SJSA1 (cell line): ENCODE data around the gene PAIP1. TPM values are rescaled to one million over a fixed set of nuclear protein-coding genes. Genes with fewer than 3 reads are reported as not detected.
"Not testable (repeated sequence)": the region's sequence is repeated elsewhere in the genome, so short reads cannot be mapped to it uniquely, and the experiment has no call there.

ENCODE experiments used
- DNase-seq, 2 experiments: peaks; one replicate each; pipeline ENCODE4 v3.0.0-alpha.2; 2015 to 2020; ENCODE audit warnings: low spot score in 2 of 2, low read depth in 1 of 2
- H3K27ac ChIP-seq: fragments of 250-450 bp; sonication (Bioruptor Pico); 2 replicates; pipeline ENCODE4 v1.5.1; 2020; ENCODE audit warnings: mild to moderate bottlenecking, moderate library complexity
- H3K27me3 ChIP-seq: fragments of 250-450 bp; sonication (Bioruptor Pico); replicated peaks from 2 replicates; pipeline ENCODE4 v1.5.1; 2020; ENCODE audit warnings: mild to moderate bottlenecking, moderate library complexity
- H3K36me3 ChIP-seq: fragments of 250-450 bp; sonication (Bioruptor Pico); 2 replicates; pipeline ENCODE4 v1.5.1; 2020; ENCODE audit warnings: mild to moderate bottlenecking
- H3K4me1 ChIP-seq: fragments of 250-450 bp; sonication (Bioruptor Pico); replicated peaks from 2 replicates; pipeline ENCODE4 v1.6.1; 2021; ENCODE audit warnings: mild to moderate bottlenecking
- H3K4me3 ChIP-seq: fragments of 250-450 bp; sonication (Bioruptor Pico); 2 replicates; pipeline ENCODE4 v1.5.1; 2020; ENCODE audit warnings: mild to moderate bottlenecking
- H3K9me3 ChIP-seq: fragments of 250-450 bp; sonication (Bioruptor Pico); replicated peaks from 2 replicates; pipeline ENCODE4 v1.5.1; 2020; ENCODE audit warnings: mild to moderate bottlenecking
- total RNA-seq: library from RNA; depleted of rRNA; stranded (reverse); fragments of >200 nt; shearing (Covaris generic); gene quantifications from 2 replicates; pipeline ENCODE4 v1.2.3, GENCODE V29; 2014

PAIP1 gene
- total RNA-seq, 1 experiment from 2014 or later: 172 TPM

DNA sequence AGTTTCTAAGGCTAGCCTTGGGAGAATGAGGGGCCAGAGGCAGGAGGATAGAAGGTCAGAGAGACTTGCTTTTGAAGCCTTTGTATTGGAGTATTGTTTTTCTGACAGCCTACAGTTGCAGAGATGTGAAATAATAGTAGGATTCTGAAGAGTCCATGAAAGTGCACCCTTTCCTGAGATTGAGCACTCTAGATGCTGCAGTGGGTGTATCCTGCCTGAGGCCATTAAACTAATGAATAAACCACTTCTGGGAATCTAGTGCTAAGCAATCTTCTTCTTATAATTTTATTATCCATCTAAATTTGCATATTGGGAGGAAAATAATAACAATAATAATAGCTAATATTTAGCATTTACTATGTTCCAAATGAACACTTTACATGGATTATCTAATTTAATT, 26.8 kb upstream of the PAIP1 start:
- Histone ChIP-seq H3K4me3 (no peak overlapping the region), H3K4me1 (no peaks in the 10 kb centered on the region), H3K27me3 (no peaks in the 10 kb centered on the region), H3K9me3 (no peaks in the 10 kb centered on the region), H3K27ac (no peak overlapping the region), H3K36me3 (peaks cover 6% of the 10 kb centered on the region; the same call in 1 of the 2 replicates)
- DNase-seq: no peak

DNA sequence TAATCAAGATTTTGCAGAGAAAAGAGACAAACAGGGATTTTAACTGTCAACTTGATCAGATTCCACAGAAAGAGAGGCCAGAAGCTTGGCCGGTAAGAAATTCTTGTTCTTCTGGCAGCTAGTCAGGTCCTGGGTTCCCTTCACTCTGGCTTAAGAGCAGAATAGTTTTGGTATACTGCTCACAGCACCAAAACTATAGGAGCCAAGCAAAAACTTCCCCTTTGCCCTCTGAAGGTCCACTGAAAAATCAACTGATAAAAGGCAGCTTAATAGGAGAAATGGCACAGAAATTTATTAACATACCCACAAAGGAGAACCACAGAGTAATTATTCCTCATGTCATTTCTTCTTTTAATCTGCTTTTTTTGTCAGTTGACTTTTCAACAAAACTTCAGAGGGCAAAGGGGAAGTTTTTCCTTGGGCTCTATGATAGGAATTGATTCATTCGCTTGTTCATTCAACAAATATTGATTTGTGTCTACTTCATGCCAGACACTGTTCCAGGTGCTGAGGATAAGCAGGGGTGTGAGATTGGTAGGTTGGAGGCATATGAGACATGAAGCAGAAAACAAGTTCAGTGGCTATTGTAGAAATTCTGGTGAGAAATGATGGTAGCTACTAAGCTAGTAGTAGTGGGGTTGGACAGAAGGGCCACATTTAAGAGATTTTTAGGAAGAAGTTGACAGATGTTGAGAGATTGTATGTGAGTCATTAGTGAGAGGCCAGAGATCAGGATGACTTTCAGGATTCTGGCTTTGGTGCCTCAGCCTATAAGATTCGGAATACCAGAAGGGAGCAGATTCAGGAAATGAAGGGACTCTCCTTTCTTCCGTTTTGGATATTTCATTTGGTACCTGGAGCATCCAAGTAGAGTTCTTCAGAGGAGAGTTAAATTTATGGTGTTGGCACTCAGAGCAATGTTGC, 25.5 kb upstream of the PAIP1 start:
- Histone ChIP-seq H3K36me3 (peaks cover 6% of the 10 kb centered on the region; the same call in 1 of the 2 replicates), H3K27ac (no peak overlapping the region), H3K4me1 (no peaks in the 10 kb centered on the region), H3K27me3 (no peaks in the 10 kb centered on the region), H3K9me3 (no peaks in the 10 kb centered on the region), H3K4me3 (no peak overlapping the region)
- DNase-seq: no peak

DNA sequence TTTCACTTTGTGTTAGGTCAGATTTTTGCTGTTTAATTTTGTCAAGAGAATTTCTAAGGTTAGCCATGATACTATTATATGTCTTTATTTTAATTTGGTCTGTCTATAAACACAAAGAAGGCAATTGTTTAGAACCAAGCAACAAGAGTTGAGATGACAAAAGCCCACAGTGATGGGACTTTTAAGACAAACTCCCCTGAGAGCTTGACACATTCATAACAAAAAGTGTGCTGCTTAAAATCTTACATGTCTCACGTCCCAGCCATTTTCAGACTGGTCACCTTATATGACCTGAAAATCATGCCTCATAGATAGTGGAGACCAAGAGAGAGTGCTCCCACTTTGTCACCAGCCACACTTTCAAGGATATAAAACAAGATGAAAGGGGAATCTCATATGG, 24.5 kb upstream of the PAIP1 start:
- Histone ChIP-seq H3K27ac (no peak overlapping the region), H3K4me3 (no peak overlapping the region), H3K27me3 (no peaks in the 10 kb centered on the region), H3K4me1 (no peaks in the 10 kb centered on the region), H3K9me3 (no peaks in the 10 kb centered on the region), H3K36me3 (peaks cover 6% of the 10 kb centered on the region; the same call in 1 of the 2 replicates)
- no peak for DNase-seq

DNA sequence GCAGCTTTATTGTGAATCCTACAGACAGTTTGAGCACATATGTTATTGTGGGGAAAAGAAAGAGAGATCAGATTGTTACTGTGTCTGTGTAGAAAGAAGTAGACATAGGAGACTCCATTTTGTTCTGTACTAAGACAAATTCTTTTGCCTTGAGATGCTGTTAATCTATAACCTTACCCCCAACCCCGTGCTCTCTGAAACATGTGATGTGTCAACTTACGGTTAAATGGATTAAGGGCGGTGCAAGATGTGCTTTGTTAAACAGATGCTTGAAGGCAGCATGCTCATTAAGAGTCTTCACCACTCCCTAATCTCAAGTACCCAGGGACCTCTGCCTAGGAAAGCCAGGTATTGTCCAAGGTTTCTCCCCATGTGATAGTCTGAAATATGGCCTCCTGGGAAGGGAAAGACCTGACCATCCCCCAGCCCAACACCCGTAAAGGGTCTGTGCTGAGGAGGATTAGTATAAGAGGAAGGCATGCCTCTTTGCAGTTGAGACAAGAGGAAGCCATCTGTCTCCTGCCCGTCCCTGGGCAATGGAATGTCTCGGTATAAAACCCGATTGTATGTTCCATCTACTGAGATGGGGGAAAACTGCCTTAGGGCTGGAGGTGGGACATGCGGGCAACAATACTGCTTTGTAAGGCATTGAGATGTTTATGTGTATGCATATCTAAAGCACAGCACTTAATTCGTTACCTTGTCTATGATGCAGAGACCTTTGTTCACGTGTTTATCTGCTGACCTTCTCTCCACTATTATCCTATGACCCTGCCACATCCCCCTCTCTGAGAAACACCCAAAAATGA, 23.7 kb upstream of the PAIP1 start:
- H3K27me3 ChIP-seq, H3K27ac ChIP-seq, H3K9me3 ChIP-seq, H3K4me3 ChIP-seq, H3K4me1 ChIP-seq, H3K36me3 ChIP-seq, DNase-seq: not testable (repeated sequence)

DNA sequence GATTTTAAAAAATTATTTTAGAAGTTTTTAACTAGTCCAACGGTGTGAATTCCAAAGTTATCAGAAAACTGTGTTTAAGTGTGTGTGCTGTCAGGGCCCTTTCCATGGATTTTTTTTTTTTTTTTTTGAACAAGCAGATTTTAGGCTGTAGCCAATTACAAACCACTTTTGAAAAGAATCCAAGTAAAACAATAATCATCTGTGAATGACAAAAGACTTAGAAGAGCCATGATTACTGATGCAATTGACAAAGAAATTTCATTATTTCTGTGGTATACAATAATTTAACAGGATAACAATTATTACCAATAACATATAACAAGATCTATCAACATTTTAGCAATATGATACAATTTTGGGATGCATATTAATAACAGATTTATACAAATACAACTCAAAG, 16.2 kb upstream of the PAIP1 start:
- H3K4me3 ChIP-seq: no peak overlapping the region
- H3K9me3 ChIP-seq: no peaks in the 10 kb centered on the region
- H3K27me3 ChIP-seq: no peaks in the 10 kb centered on the region
- no peaks in the 10 kb centered on the region for H3K4me1 ChIP-seq
- no peak for DNase-seq
- no peak overlapping the region for H3K27ac ChIP-seq
- no peaks in the 10 kb centered on the region for H3K36me3 ChIP-seq

DNA sequence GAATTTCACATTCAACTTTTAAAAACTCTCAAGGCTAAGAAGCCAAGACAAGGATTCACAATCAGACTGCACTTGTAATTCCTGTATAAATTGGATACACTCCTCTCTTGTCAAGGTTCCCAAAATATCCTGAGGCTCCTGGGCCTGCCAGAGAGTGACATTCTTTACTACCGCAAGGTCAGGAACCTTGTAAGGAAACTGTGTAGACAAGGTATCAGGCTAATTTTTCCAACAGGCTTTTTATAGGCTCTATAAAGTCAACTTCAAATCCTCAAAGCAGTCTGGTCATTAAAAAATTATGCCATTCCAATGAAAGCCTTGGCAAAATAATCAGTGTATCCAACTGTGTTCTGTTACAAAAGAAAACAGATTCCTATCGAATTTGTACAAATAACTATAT, 15.5 kb upstream of the PAIP1 start:
- H3K27ac ChIP-seq: no peak overlapping the region
- no peaks in the 10 kb centered on the region for H3K36me3 ChIP-seq
- no peaks in the 10 kb centered on the region for H3K27me3 ChIP-seq
- H3K4me1 ChIP-seq: no peaks in the 10 kb centered on the region
- H3K9me3 ChIP-seq: no peaks in the 10 kb centered on the region
- H3K4me3 ChIP-seq: no peak overlapping the region
- DNase-seq: no peak

DNA sequence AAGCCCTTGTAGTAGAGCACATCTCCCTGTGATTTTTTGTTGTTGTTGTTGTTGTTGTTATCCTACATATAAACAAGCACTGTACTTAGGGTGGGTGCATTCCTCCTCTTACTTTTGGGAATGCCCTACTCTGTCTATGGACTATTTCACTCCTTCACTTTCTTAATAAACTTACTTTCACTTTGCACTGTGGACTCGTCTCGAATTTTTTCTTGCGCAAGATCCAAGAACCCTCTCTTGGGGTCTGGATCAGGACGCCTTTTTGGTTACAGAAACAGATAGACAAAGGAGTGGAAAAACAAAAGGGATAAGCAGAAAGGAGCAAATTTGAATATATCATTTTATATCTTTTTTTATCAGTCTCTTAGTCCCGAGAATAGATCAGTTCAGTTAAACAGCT, 14.4 kb upstream of the PAIP1 start:
- H3K36me3 ChIP-seq: no peaks in the 10 kb centered on the region
- H3K27ac ChIP-seq: no peak overlapping the region; the same call in 1 of the 2 replicates
- H3K4me3 ChIP-seq: peak overlapping the region; percentile 19
- peak in 1 of 2 experiments; percentile 40 for DNase-seq
- no peaks in the 10 kb centered on the region for H3K4me1 ChIP-seq
- H3K9me3 ChIP-seq: no peaks in the 10 kb centered on the region
- no peaks in the 10 kb centered on the region for H3K27me3 ChIP-seq

DNA sequence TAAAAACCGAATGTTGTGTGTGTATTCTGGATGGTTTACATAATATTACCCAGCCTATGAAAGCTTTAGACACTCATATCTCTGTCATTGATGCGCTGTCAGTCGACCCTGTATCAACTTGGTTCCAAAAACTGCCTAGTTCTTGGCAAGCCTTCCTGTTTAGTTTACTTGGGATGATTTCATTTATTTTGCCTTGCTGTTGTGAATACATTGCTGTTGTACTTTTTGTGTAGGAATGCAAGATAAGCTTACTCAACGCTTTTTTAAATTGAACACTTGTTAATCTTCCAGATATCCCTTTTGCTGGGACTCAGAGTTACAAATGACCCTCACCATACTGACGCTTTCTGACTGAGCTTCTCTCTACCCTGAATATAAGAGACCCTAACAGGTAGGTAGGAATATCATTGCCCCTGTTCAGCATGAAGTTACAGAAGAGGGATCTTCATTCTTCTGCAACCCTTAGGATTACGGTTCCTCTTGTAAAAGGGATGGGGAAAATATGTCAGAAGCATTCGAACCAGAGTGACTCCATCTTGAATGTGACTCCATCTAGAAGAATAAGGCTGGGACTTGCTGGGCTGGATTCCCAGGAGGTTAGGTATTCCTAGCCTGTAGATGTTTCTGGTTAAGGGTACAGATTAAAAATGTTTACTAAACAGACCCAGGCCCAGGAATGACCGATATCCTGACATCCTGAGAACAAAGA, 13.7 kb upstream of the PAIP1 start:
- Histone ChIP-seq H3K4me1 (no peaks in the 10 kb centered on the region), H3K36me3 (no peaks in the 10 kb centered on the region), H3K9me3 (no peaks in the 10 kb centered on the region), H3K4me3 (no peak overlapping the region), H3K27ac (no peak overlapping the region), H3K27me3 (no peaks in the 10 kb centered on the region)
- no peak for DNase-seq

DNA sequence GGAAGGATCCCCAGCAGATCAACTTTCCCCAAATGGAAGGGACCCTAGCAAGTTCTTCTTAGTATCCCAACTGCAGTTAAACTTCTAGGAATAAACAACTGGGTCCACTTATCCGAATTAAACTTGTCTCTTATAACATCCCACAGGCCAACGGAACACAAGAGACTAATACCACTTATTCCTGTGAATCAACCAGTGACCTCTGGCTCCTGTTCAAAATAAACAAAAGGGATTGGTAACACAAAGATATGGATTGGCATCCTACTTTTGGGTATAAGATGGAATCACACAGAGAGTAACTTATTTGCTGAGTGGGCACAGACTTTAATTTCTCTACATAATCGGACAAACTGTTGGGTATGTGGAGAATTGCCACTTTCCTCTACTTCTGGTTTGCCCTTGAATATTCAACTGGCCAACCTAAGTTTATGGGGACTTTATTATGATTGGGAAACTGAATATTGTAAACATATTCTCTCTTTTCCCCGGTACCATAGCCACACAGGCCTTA, 12.4 kb upstream of the PAIP1 start:
- Histone ChIP-seq H3K36me3 (no peaks in the 10 kb centered on the region), H3K27me3 (no peaks in the 10 kb centered on the region), H3K27ac (no peak overlapping the region), H3K9me3 (no peaks in the 10 kb centered on the region), H3K4me1 (no peaks in the 10 kb centered on the region), H3K4me3 (no peak overlapping the region)
- no peak for DNase-seq

DNA sequence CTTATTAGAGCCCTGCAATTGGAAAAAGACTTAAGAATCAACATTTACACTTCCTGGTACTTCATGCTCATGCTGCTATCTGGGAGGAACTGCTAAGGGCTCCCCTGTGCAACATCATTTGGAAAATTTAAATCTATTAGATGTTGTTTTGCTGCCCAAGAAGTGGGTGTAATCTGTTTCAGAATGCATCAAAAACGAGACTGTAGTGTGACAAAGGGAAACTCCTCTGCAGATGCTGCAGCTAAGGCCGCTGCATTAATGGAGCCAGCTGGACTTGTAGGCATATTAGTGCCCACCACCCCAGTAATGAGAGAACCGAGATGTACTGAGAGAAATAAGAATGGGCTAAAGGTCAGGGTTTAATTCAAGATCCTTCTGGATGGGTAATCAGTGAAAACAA, 11.1 kb upstream of the PAIP1 start:
- H3K36me3 ChIP-seq: no peaks in the 10 kb centered on the region
- H3K9me3 ChIP-seq: no peaks in the 10 kb centered on the region
- H3K27ac ChIP-seq: no peak overlapping the region
- no peak for DNase-seq
- H3K4me1 ChIP-seq: no peaks in the 10 kb centered on the region
- no peak overlapping the region for H3K4me3 ChIP-seq
- H3K27me3 ChIP-seq: no peaks in the 10 kb centered on the region

DNA sequence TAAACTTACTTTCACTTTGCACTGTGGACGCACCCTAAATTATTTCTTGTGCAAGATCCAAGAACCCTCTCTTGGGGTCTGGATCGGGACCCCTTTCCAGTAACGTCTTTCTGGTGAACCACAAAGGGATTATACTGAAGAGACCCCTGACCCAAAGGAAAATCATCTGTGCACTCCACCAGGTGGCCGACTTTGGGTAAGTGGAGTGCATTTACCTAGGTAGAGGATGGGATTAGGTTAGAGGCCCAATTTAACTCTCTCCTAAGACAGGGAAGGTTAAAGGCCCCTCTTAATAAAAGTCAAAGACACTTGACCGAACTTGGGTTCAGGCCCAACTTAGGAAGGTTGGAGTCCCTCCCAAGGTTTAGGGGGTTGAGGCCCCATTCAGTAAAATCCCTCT, 8.2 kb upstream of the PAIP1 start:
- H3K4me1 ChIP-seq: peaks cover 5% of the 10 kb centered on the region; the same call in 1 of the 2 replicates
- H3K27me3 ChIP-seq: no peaks in the 10 kb centered on the region
- H3K9me3 ChIP-seq: no peaks in the 10 kb centered on the region
- no peak for DNase-seq
- no peaks in the 10 kb centered on the region for H3K36me3 ChIP-seq
- no peak overlapping the region for H3K4me3 ChIP-seq
- H3K27ac ChIP-seq: no peak overlapping the region

DNA sequence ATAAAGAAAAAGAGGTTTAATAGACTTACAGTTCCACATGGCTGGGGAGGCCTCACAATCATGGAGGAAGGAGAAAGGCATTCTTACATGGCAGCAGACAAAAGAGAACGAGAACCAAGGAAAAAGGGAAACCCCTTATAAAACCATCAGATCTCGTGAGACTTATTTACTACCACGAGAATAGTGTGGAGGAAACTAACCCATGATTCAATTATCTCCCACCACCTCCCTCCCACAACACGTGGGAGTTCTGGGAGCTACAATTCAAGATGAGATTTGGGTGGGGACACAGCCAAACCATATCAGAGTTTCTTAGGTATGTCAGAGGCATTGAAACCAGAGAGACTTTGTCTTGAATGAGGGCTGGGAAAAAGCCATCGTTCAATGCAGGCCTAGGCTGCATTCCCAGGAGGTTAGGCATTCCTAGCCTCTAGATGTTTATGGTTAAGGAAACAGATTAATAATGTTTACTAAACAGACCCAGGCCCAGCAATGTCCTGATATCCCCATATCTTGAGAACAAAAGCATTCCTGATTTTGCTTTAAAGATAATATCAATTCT, 7.5 kb upstream of the PAIP1 start:
- Histone ChIP-seq H3K9me3 (no peaks in the 10 kb centered on the region), H3K4me1 (peaks cover 5% of the 10 kb centered on the region; the same call in 1 of the 2 replicates), H3K27me3 (no peaks in the 10 kb centered on the region), H3K36me3 (no peaks in the 10 kb centered on the region), H3K27ac (no peak overlapping the region), H3K4me3 (no peak overlapping the region)
- DNase-seq: no peak

DNA sequence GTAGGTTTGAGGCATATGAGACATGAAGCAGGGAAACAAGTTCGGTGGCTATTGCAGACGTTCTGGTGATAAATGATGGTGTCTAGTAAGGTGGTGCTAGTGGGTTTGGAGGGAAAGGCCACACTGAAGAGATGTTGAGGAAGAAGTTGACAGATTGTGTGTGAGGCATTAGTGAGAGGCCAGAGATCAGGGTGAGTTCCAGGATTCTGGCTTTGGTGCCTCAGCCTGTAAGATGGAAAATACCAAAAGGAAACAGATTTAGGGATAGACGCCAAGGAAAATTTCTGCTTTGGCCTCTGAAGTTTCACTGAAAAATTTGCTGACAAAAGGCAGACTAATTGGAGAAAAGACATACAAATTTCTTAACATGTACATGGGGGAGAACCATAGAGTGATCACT, 6.4 kb upstream of the PAIP1 start:
- Histone ChIP-seq H3K4me1 (peaks cover 5% of the 10 kb centered on the region; the same call in 1 of the 2 replicates), H3K36me3 (no peaks in the 10 kb centered on the region), H3K27ac (no peak overlapping the region), H3K4me3 (no peak overlapping the region), H3K27me3 (no peaks in the 10 kb centered on the region), H3K9me3 (no peaks in the 10 kb centered on the region)
- DNase-seq: no peak
